ENCODE data around the gene KSR1. TPM values are rescaled to one million over a fixed set of nuclear protein-coding genes. Genes with fewer than 3 reads are reported as not detected.

Gene KSR1
- total and polyA plus RNA-seq, 2 of the 8 experiments (the other 6 are each of a cell fraction or from before 2014, with no cell fraction given): 14.1 to 34.7 TPM

GRCh38 chr17:27625856-27626255 is 169.6 kb downstream of the KSR1 start:
- Histone ChIP-seq H3K27ac (ENCODE audit: low read depth, low read length) (no peak overlapping the region), H3K18ac (ENCODE audit: extremely low read depth, low read length) (no peak overlapping the region), H3K14ac (ENCODE audit: insufficient read length) (no peak overlapping the region), H3K4me1 (replicated peaks in 1 of 4; ENCODE audit: control insufficient read depth in 3 of 4, insufficient read depth in 4 of 4, low read length in 3 of 4) (no peaks in the 10 kb centered on the region), H3K4me3 (ENCODE audit: extremely low read depth in 1 of 4, insufficient read depth in 2 of 4, low read depth in 3 of 4, low read length in 4 of 4) (no peak overlapping the region), H3K36me3 (ENCODE audit: control insufficient read depth in 2 of 4, insufficient read depth in 4 of 4, low read length in 3 of 4) (peaks cover 3 to 13% (median 5%) of the 10 kb centered on the region in 4 experiments; a peak in 4 of 8 replicates), H4K91ac (replicated peaks; ENCODE audit: insufficient read length, low read length) (no peak overlapping the region), H3K23ac (ENCODE audit: insufficient read length) (no peak overlapping the region), H3K56ac (replicated peaks; ENCODE audit: insufficient read length, low read depth, low read length) (no peak overlapping the region), H3K27me3 (replicated peaks in 1 of 4; ENCODE audit: control insufficient read depth in 3 of 4, extremely low read depth in 1 of 4, insufficient read depth in 3 of 4, low read length in 3 of 4) (no peaks in the 10 kb centered on the region), H3K79me2 (ENCODE audit: control insufficient read depth in 1 of 2, insufficient read depth in 2 of 2, low read length in 2 of 2) (no peaks in the 10 kb centered on the region), H2BK20ac (ENCODE audit: low read length) (no peak overlapping the region), H4K8ac (ENCODE audit: extremely low read depth, insufficient read depth, low read length) (no peak overlapping the region), H2AFZ (ENCODE audit: low read length) (no peak overlapping the region), H3K79me1 (ENCODE audit: low read depth, low read length) (no peaks in the 10 kb centered on the region), H2BK120ac (replicated peaks; ENCODE audit: low read depth, low read length) (no peak overlapping the region), H4K5ac (ENCODE audit: insufficient read length, low read depth, low read length) (no peak overlapping the region), H3K4ac (replicated peaks; ENCODE audit: insufficient read length, low read depth, low read length) (no peak overlapping the region), H2BK12ac (ENCODE audit: low read depth, low read length) (no peak overlapping the region), H4K20me1 (replicated peaks in 1 of 2; ENCODE audit: control insufficient read depth in 1 of 2, insufficient read depth in 2 of 2, low read length in 2 of 2) (no peaks in the 10 kb centered on the region), H2AK5ac (ENCODE audit: low read depth, low read length) (no peak overlapping the region), H3K9ac (replicated peaks in 1 of 4; ENCODE audit: extremely low read depth in 1 of 4, low read depth in 3 of 4, low read length in 3 of 4) (no peak overlapping the region), H3K4me2 (ENCODE audit: insufficient read depth in 1 of 2, low read depth in 2 of 2, low read length in 2 of 2) (no peak overlapping the region), H2BK5ac (ENCODE audit: low read depth, low read length) (no peak overlapping the region), H3K23me2 (ENCODE audit: low read depth, low read length) (no peaks in the 10 kb centered on the region), H2BK15ac (ENCODE audit: low read length) (no peak overlapping the region), H3K9me3 (ENCODE audit: insufficient read depth in 2 of 2, low read depth in 1 of 2, low read length in 1 of 2) (no peaks in the 10 kb centered on the region)
- ChIA-PET POLR2A (ENCODE audit: partially characterized antibody) (no interaction called here), CTCF (ENCODE audit: partially characterized antibody) (interaction anchor here (1.2 to 7.0 kb wide), 3 partner anchors 14 to 54 kb away, joined by 3 to 52 read pairs (median 7); no protein-coding TSS in a partner anchor)
- TF ChIP-seq SP1 (IDR thresholded peaks at IDR 0.05; ENCODE audit: low read depth, low read length) (no peak), ATF2 (IDR thresholded peaks at IDR 0.05; ENCODE audit: low read length) (no peak), RXRA (IDR thresholded peaks at IDR 0.05; ENCODE audit: insufficient read depth, low read depth, low read length) (no peak), HDAC6 (IDR thresholded peaks at IDR 0.05; ENCODE audit: low read depth, low read length) (no peak), JUN (IDR thresholded peaks at IDR 0.05; ENCODE audit: low read depth, low read length) (no peak), FOSL1 (IDR thresholded peaks at IDR 0.05; ENCODE audit: insufficient read depth, low read depth, low read length) (no peak)
- WGBS, 2 experiments (ENCODE audit: extremely low coverage in 1 of 2, insufficient coverage in 1 of 2, insufficient read length in 1 of 2, insufficient replicate concordance in 2 of 2, low coverage in 1 of 2, low lambda C conversion rate in 2 of 2, missing lambda C conversion rate in 1 of 2): 84% methylated on average over 5 of the region's 5 CpGs; no CpG with 5 or more reads in 1 of the 2 experiments
- DNase-seq (ENCODE audit: low read depth in 1 of 2, low spot score in 2 of 2): no peak
- no peak for FAIRE-seq

Data from H1 (cell line).